Stimulated activated CD4-positive, alpha-beta T cell treated with anti-CD3 and anti-CD28 coated beads, Interleukin-12 subunit alpha, Interleukin-12 subunit beta, amount 100 ng/mL, for 4 hours (primary cell): ENCODE measurements around the gene CSAD.

Source experiments
- DNase-seq: peaks from one replicate; pipeline ENCODE4 v3.0.0-alpha.2; 2020

Gene CSAD

GRCh38 chr12:53198486-53199110 is 17.9 kb upstream of the CSAD start:
- no peak for DNase-seq

- DNase-seq: no peak
These were observed 16.4 kb upstream of the CSAD start for GRCh38 chr12:53197011-53197640.

- DNase-seq: no peak
These were observed 15.8 kb upstream of the CSAD start for GRCh38 chr12:53196486-53196885.

GRCh38 chr12:53195516-53196420 is 15.0 kb upstream of the CSAD start:
- DNase-seq: no peak

GRCh38 chr12:53194973-53195372 is 14.2 kb upstream of the CSAD start:
- DNase-seq: no peak

- DNase-seq: no peak
These were observed 13.4 kb upstream of the CSAD start for GRCh38 chr12:53193985-53194716.

- DNase-seq: no peak
These were observed 12.3 kb upstream of the CSAD start for GRCh38 chr12:53193040-53193439.

GRCh38 chr12:53192531-53193021 is 11.9 kb upstream of the CSAD start:
- no peak for DNase-seq

GRCh38 chr12:53191885-53192530 is 11.3 kb upstream of the CSAD start:
- no peak for DNase-seq

GRCh38 chr12:53191096-53191884 is 10.6 kb upstream of the CSAD start:
- DNase-seq: no peak

GRCh38 chr12:53190108-53190729 is 9.5 kb upstream of the CSAD start:
- DNase-seq: peak; percentile 45

- DNase-seq: no peak
These were observed 6.6 kb upstream of the CSAD start for GRCh38 chr12:53187145-53187899.

GRCh38 chr12:53186745-53187144 is 6.0 kb upstream of the CSAD start:
- no peak for DNase-seq

- DNase-seq: no peak
These were observed 4.9 kb upstream of the CSAD start for GRCh38 chr12:53185582-53186153.

- DNase-seq: no peak
These were observed 4.1 kb upstream of the CSAD start for GRCh38 chr12:53184828-53185227.

GRCh38 chr12:53182903-53183302 is 2.2 kb upstream of the CSAD start:
- no peak for DNase-seq

GRCh38 chr12:53181935-53182334 is 1.2 kb upstream of the CSAD start:
- no peak for DNase-seq

- peak; percentile 73 for DNase-seq
These were observed 363 bp upstream of the CSAD start for GRCh38 chr12:53180931-53181645.

GRCh38 chr12:53179687-53180219 is 972 bp downstream of the CSAD start:
- DNase-seq: peak; percentile 27
